SK-MEL-5 (cell line): Measurements from ENCODE around the gene IL17B. TPM values are rescaled to one million over a fixed set of nuclear protein-coding genes. Genes with fewer than 3 reads are reported as not detected.
A peak's percentile ranks its signal among the peaks of the same experiment; 100 is the strongest.

ENCODE experiments used
- DNase-seq: peaks from one replicate; pipeline ENCODE4 v3.0.0-alpha.2; 2016; ENCODE audit warnings: low read depth, low spot score
- in situ Hi-C: cut with HindIII; loops from 2 replicates; pipeline ENCODE4 v1.10.0; 2016; ENCODE audit warnings: low sequenced_read_pairs, high pct_unique_total_duplicates, low pct_unique_long_range_greater_than_20kb
- total RNA-seq: library from RNA; depleted of rRNA; stranded (reverse); fragments of >200 nt; shearing (Covaris generic); gene quantifications from 2 replicates; pipeline ENCODE4 v1.2.3, GENCODE V29; 2014

Gene IL17B
- total RNA-seq, 1 experiment from 2014 or later: not detected

DNA sequence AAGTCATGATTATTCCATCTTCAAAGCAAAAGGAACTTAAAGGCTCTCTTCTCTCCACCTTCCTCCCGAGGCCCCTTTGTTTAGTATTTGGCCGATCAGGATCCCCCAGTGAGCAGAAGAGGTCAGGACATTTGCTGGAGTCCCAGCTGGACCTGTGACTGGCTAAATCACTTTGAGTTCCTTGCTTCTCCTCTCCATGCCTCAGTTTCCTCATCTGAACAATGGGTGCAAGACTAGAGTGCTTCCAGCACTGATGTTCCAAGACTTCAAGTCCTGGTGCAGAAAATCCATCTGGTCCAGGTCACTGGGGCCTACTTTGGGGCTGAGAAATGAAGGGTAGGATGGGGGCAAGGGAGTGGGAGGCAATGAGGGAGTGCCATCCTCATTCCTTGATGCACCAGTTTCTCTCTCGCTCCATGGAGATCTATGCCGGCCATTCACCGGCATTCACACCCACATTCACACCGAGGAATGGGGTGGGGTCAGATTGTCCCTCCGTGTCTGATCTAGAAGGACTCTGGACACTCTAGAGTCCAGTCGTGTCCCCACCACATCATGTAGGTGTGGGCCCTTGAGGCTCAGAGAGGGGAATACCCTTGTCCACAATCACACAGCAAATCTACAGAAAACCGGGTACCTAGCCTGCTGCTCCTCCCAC lies 38.7 kb upstream of the IL17B start:
- in situ Hi-C loops: no loop called here
- DNase-seq: no peak

DNA sequence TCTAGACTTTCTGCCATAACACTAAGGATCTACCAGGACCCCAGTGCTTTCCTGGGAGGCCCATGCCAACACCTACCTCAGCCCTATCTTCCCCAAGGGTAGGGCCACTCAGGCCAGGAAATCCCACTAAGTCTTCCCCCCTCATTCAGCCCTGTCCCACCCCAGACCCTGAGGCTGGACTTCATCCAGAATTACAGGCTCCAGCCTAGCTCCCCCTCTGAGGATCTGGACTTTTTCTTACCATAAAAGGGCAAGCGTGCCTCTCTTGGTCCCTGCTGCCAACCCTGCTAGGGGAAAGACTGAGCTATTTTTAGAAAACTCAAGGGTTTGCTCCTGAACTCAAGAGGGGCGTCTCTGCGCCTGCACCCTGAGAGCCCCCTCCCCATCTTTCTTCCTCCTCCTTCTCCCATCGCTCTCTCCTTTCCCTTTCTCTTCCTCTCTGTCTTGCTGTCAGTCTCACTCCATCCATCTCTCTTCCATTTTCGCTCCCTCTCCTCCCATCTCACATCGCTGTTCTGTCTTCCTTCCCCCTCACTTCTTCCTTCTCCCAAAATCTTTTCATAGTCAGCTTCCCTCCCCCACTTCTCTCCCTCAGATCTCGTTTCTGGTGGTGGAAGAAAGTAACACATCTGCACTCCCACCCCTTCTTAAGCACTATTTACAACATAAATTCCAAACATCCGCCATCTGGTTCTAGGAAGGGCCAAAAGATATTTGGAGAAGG lies 38.1 kb upstream of the IL17B start:
- in situ Hi-C loops: no loop called here
- no peak for DNase-seq

DNA sequence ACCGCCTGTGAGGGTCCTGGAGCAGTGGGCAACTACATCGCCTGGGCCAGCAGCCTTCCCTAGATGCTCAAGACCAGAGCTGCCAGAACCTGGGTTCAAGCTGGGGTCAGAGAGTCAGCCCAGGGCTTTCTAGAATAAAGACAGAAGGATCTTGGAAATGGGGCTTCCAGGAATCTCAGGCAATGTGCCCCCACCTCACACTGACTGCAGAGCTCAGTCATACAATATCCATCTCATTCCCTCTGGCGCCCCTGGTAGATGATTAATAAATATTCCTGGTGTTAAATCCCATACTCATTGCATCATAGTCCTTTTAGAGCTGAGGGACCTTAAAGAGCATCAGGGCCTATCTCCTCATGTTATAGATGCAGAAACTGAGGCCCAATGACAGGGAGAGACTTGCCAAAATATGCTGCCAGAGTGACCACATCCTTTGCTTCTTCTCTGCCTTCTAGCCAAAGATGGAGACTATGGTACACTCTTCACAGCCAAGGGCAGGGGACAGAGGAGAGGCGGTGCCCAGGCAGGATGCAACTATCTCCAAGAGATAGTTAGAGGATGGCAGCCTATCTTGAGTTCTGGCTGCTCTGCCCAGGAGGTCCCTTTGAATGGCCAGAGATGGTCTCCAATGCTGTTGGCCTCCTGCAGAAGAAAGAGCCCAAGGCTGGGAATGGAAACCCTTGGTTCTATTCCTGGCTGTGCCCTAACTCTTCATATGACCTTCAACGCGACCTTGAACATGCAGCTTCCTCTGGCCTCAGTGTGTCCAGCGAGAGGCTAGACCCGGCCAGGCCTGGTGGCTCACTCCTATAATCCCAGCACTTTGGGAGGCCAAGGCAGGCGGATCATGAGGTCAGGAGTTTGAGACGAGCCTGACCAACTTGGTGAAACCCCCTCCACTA lies 36.2 kb upstream of the IL17B start:
- in situ Hi-C loops: no loop called here
- no peak for DNase-seq

DNA sequence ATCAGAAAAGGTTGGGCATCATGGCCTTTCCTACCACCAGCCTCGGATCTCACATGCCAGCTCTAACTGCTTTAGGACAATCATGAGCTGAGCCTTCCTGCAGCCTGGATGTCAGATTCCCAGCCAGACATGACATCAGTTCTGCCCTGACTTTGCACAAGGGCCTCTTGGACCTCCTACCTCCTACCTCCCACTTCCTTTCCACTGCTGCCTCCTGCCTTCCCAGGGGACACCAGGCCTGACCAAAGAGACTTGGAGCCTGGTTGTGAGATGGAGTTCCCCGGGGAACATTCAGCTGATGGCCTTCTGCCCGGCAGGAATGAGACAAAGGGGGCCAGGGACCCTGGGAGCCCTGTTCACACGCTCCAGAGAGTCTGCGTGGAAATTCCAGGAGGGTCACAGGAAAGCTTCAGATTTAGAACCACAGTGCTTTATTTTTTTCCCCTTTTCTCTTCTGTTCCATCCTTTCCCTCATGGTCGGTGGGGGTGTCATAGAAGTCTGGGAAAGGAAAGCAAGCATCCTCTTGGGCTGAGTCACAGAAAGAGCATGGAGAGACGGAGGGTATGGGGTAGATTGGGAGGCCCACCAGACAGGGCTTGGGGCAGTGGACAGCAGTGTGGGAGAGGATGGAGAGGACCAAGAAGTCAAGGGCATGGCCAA lies 35.4 kb upstream of the IL17B start:
- DNase-seq: peak; percentile 17
- in situ Hi-C loops: no loop called here

DNA sequence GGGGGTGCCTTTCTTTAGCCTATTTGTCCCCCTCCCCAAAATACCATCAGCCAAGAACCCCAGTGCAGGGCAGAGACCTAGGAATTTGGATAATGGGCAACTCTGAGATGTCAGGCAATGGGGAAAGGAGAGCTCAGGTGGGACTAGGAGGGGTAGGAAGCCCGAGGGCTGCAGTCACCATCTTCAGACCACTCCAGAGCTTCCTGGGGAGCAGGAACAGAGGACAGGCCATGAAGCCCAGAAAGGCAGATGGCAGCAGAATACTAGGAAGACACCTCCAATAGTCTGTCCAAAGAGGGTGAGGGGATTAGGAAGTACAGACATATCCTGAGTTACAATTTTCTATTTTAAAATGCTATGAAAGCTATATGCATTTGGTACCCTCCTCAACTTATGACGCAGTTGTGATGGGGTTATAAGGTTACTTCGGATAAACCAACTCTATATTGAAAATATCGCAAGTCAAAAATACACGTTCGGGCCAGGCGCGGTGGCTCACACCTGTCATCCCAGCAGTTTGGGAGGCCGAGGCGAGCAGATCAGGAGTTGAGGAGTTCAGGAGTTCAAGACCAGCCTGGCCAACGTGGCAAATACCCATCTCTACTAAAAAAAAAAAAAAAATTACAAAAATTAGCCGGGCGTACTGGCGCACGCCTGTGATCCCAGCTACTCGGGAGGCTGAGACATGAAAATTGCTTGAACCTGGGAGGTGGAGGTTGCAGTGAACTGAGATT lies 34.6 kb upstream of the IL17B start:
- no peak for DNase-seq
- in situ Hi-C loops: no loop called here

DNA sequence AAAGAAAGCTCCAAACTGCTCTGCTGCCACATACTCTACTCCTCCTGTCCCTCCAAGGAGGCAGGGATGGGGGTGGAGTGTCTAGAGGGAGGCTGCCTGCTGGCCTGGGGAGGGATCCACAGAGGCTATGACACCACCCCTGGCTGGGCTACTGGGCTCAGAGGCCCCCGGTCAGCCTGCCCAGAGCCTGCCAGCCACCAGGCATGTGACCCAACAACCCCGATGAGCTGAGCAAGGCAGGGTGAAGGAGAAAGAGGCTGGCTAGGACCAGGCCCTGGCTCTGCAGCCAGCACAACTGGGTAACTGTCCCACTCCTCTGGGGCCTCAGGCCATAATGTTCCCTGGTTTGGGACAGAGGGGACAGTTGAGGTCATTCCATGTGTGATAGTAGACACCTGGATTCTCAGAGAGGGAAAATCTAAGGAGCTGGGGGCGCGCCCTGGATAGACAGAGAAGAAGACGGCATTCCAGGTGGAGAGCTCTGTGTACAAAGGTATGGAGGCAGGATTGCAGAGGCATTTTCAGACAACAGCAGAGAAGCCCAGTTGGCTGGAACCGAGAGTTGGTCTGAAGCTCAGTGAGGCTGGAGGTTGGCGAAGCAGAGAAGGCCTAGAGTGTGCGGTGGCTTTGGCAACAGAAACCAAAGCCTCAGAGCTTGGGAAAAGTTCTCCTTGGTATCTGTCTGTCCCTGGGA lies 33.8 kb upstream of the IL17B start:
- in situ Hi-C loops: no loop called here

DNA sequence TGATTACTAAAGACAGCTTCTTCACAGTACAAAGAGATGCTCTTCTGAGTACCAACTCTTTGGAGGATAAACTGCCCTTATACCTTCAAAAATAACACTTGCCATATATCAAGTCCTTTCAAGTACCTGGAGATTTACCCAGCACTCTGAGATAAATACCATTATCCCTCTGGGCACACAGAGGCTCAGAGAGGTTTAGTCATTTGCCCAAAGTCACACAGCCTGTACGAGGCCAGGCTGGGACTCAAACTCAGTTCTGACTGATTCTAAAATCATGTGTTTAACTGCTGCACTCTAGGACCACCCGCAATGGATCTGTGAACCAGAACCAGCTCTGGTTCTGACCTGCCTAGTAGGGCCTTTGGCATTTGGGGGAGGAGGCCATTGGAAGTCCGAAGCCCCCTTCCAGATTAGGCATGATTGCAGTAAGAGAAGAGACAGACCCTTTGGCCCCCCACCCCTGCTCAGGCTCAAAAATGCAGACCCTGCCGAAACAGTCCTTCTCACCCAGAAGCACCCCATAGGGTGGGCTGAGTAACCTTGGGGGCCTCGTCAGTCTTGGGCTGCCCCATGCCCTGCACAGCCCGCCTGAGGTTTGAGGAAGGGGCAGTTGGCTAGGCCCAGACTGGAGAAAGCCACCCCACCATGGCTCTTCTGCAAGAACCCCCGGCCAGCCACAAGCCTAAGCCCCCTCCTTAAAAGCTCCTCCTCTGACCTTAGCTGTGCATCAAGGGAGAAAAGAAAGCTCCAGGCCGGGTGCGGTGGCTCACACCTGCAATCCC lies 32.8 kb upstream of the IL17B start:
- no peak for DNase-seq
- in situ Hi-C loops: no loop called here

More for the DNA sequence above, 33.8 kb upstream of the IL17B start:
- DNase-seq: no peak

DNA sequence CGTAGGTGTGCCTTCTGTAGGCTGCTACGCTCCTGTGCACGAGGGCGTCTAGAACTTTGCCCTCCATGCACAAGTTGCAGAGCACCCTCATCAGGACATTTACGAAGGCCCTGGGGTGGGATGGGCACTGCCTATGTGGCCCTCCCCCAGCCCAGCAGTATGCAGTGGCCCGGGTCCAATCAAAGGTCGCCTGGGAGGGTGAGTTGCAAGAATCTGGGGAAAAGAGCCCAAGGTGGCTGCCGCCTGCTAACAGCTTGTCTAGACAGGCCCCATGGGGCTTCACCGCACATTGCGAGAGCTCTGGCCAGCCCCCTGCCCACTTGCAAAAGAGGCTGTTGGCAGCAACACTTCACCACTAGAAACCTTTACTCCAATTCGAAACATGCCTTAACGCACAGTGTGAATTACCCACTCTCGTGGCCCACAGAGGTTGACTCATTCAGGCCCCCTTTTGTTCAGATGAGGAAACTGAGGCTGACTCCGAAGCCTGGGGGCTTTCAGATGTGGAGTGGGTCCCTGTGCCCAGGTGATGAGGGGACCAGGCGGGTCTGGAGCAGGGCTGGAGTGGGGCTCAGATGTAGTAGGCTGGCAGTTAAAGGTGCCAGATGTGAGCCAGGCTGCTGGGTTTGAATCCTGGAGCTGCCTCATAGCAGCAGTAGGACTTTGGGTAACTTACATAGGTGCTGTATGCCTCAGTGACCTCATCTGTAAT lies 31.8 kb upstream of the IL17B start:
- no peak for DNase-seq
- in situ Hi-C loops: no loop called here

DNA sequence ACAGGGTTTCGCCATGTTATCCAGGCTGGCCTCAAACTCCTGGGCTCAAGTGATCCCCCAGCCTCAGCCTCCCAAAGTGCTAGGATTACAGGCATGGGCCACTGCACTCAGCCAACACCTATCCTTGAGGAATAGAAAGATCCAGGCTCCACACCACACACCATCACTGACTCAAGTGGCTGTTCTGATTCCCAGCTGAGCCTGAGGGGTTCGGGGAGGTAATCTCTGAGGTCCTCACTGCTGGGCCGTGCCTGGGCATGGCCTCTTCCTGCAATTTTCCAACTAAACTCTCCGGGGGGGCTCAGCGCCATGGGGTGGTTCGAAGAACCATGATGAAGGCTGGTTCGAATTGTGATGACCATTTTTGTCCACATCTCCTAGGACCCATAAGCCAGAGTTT lies 31.0 kb upstream of the IL17B start:
- DNase-seq: no peak

DNA sequence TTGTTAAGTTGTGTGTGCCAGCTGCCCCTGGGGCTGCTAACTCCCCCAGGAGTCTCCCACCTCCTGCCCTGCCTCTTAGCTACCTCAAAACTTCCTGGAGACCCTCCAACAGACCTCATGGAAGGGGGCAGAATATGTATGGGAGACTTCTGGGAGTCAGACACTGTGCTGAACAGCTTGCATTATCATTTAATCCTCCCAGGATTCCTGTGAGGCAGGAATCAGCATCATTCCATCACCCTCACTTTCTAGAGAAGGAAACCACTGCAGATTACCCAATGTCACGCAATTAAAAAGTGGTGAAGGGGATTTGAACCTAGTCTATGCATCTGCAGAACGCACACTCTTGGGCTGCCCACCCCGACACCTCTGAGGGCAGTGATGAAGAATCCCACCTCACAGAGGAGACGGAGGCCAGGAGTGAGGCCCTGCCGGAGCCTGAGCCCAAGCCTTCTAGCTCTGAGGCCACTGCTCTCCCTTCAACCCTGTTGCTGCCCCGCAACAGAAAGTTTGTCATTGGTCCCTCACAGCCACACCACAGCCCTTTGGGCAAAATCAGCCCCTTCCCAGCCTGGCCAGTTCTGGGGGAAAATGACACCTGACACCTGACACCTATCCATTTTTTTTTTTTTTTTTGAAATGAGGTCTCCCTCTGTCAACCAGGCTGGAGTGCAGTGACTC lies 30.3 kb upstream of the IL17B start:
- in situ Hi-C loops: no loop called here
- DNase-seq: no peak

More for the DNA sequence above, 31.0 kb upstream of the IL17B start:
- in situ Hi-C loops: no loop called here

DNA sequence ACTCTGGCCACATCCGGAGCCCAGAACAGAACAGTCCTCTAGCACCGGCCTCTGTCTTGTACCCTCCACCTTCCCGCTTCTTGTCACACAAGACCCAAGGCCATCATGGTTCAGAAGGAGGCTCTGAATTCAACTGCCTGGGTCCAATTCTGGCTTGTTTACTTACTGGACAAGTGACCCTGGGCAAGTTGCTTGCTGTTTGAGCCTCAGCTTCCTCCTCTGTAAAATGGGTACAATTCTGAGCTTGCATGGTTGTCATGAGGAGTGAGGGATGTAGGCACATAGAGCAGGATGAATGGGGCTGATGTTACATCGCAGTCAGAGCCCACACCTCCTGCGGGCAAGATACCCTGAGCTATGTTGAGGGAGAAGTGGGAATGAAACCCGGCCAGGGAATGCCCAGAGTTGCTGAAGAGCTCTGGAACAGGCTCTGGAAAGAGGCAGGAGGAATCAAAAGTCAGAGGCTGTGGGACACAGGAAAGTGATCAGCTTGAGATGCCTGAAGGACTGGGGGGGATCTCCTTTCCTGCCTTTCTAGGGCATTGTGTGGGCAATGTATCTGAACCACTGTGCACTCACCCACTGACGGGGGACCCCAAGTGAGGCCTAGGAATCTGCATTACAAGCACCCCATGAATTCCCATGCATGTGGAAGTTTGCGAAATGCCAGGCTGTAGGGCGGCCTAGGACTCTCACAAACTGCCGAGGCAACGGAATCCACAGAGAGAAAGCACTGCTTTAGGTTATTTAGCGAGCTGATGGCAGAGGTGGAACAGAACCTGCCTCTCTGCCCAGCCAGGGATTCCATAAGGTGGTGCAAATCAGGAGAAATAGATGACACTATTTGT lies 29.4 kb upstream of the IL17B start:
- no peak for DNase-seq
- in situ Hi-C loops: no loop called here

DNA sequence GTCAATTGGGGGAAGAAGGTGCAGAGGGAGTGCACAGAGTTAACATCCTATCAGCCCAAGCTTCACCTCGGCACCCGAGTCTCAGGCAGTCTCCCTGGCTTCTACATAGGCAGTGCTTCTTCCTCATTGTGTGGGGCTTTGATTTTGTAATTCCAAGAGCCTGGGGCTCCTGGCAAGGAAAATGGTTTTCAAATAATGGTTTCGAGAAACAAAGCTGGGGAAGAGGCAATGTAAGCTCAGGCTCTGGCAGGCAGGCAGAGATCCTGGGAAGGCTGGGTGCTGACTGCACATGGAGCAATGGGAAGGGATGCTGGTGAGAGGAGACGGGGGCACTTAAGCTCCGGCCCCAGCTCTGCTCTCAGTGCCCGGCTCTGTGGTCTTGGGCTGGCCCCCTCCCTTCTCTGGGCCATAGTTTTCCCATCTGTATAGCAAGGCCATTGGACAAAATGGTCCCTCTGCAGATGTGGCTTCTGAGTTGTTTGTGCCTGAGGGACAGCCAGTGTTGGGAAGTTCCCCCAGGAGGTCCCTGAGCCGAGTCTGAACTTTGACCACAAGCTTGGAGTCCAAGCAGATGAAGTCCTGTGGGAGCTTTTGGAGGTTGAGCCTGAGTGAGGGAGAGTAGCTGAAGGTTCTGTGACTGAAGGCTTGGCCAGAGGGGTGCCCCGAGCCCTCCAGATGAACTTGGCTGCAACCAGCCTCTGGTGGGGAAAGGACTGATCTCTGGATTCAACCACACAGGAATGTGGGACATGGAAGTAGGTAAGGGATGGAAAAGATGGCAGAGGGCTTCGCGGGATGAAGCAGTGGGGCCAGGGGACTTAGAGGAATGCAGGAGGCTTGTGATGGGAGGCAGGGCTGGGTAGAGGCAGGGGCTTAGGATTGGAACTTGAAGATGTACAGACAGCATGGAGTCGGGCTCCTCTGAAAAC lies 28.5 kb upstream of the IL17B start:
- DNase-seq: no peak
- in situ Hi-C loops: no loop called here

DNA sequence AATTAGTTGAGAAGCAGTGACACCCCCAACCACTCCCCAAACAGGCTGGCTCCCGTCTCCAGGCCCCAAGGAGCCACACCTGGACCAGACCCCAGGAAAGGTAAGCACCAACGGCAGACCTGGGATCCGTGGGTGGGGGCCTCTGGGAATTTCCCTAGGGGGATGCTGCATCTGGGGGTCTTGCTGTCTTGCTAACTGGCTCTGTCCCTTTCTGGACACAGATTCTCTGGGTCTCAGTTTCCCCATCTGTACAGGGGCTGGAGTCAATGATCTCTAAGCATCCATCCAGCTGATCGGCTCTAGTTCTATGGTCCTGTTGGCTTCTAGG lies 27.9 kb upstream of the IL17B start:
- no peak for DNase-seq
- in situ Hi-C loops: no loop called here
